Suprapubic skin (tissue), 4 donors: ENCODE results near the gene ELMOD2.

Experiments used
- EP300 ChIP-seq: sonication (generic); formaldehyde crosslinking; IDR thresholded peaks from one replicate; pipeline ENCODE4 v1.6.1; 2017; ENCODE audit warnings: antibody characterized with exemption
- POLR2AphosphoS5 ChIP-seq, 3 donors: sonication (generic); formaldehyde crosslinking; IDR thresholded peaks; one replicate each; pipeline ENCODE4 v1.6.1; 2017; ENCODE audit warnings: antibody characterized with exemption in 3 of 3

GRCh38 chr4:140499391-140499790 lies 24.6 kb upstream of the ELMOD2 start:
- TF ChIP-seq EP300 = no peak
- TF ChIP-seq POLR2AphosphoS5 (IDR thresholded peaks at IDR 0.05) = no peak
